ENCODE results near the gene OR1F1. TPM values are rescaled to one million over a fixed set of nuclear protein-coding genes. Genes with fewer than 3 reads are reported as not detected.
"Not testable (repeated sequence)": the region's sequence is repeated elsewhere in the genome, so short reads cannot be mapped to it uniquely, and the experiment has no call there.

Gene OR1F1
- total and polyA plus RNA-seq, 2 experiments from 2014 or later = not detected

- no peaks in the 10 kb centered on the region for H3K9me2 ChIP-seq (ENCODE audit: insufficient read depth)
- no peak overlapping the region for H2AFZ ChIP-seq
- peaks cover 6% of the 10 kb centered on the region for H3F3A ChIP-seq (ENCODE audit: insufficient read depth)
- H3K9ac ChIP-seq = no peak overlapping the region
- H3K27me3 ChIP-seq (replicated peaks; ENCODE audit: insufficient read depth) = peaks cover 13% of the 10 kb centered on the region
- H3K27ac ChIP-seq = no peak overlapping the region
- in situ Hi-C loops (cut with MboI) = no loop called here
- no peak for DNase-seq
- no peak overlapping the region for H3K4me2 ChIP-seq (ENCODE audit: unreplicated experiment)
- 77 to 86% methylated on average over 33 to 37 of the region's 37 CpGs for WGBS, 2 experiments (ENCODE audit: low coverage in 1 of 2, low lambda C conversion rate in 2 of 2, missing lambda C conversion rate in 2 of 2)
- H3K4me3 ChIP-seq = no peak overlapping the region
- TF ChIP-seq EZH2 (IDR thresholded peaks at IDR 0.05; ENCODE audit: insufficient read depth, poor library complexity, severe bottlenecking) = no peak
- TF ChIP-seq EZH2phosphoT487 (IDR thresholded peaks at IDR 0.05; ENCODE audit: insufficient read depth, low read depth) = no peak
- no peaks in the 10 kb centered on the region for H3K9me3 ChIP-seq (ENCODE audit: low read depth)
- H4K20me1 ChIP-seq (ENCODE audit: insufficient read depth) = no peaks in the 10 kb centered on the region
- H3K79me2 ChIP-seq (ENCODE audit: insufficient read depth) = no peaks in the 10 kb centered on the region
- no peaks in the 10 kb centered on the region for H3K36me3 ChIP-seq (ENCODE audit: low read depth)
- H3K4me1 ChIP-seq (ENCODE audit: insufficient read depth) = no peaks in the 10 kb centered on the region
Observed at GRCh38 chr16:3164121-3164991, 23.6 kb upstream of the OR1F1 start.

GRCh38 chr16:3165111-3165822 is 22.7 kb upstream of the OR1F1 start:
- H3K4me3 ChIP-seq = peak overlapping the region; percentile 43; the same call in 1 of the 2 replicates
- no peaks in the 10 kb centered on the region for H3K9me3 ChIP-seq (ENCODE audit: low read depth)
- TF ChIP-seq EZH2phosphoT487 (IDR thresholded peaks at IDR 0.05; ENCODE audit: insufficient read depth, low read depth) = no peak
- no peak for TF ChIP-seq EZH2 (IDR thresholded peaks at IDR 0.05; ENCODE audit: insufficient read depth, poor library complexity, severe bottlenecking)
- DNase-seq = no peak
- H3K27ac ChIP-seq = no peak overlapping the region
- H3K79me2 ChIP-seq (ENCODE audit: insufficient read depth) = no peaks in the 10 kb centered on the region
- no peaks in the 10 kb centered on the region for H3K9me2 ChIP-seq (ENCODE audit: insufficient read depth)
- no peaks in the 10 kb centered on the region for H3K4me1 ChIP-seq (ENCODE audit: insufficient read depth)
- WGBS, 2 experiments (ENCODE audit: low coverage in 1 of 2, low lambda C conversion rate in 2 of 2, missing lambda C conversion rate in 2 of 2) = 68 to 73% methylated on average over 12 of the region's 12 CpGs
- no peaks in the 10 kb centered on the region for H3K36me3 ChIP-seq (ENCODE audit: low read depth)
- H2AFZ ChIP-seq = peak overlapping the region; percentile 90
- H3K9ac ChIP-seq = no peak overlapping the region
- no peaks in the 10 kb centered on the region for H3F3A ChIP-seq (ENCODE audit: insufficient read depth)
- H3K27me3 ChIP-seq (replicated peaks; ENCODE audit: insufficient read depth) = peaks cover 22% of the 10 kb centered on the region
- H3K4me2 ChIP-seq (ENCODE audit: unreplicated experiment) = peak overlapping the region; percentile 76
- no peaks in the 10 kb centered on the region for H4K20me1 ChIP-seq (ENCODE audit: insufficient read depth)
- in situ Hi-C loops (cut with MboI) = no loop called here

DNA sequence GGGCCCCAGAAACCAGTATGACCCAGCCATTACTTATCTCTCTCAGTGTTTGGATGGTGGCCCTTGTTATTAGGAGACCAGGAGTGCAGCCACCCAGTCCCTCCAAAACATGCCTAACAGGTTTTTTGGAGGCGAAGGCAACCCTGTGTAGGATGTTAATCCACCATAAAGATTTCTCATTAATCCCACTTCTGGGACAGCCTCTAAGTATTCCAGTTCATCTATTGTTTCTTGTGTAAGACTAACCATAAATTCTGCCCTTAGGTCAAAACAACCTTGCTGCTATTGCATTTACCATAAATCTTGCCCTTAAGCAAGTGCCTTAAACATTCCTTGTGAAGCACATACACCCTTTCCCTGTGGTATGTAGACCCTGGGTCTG is 21.5 kb upstream of the OR1F1 start:
- H3K9me3 ChIP-seq (ENCODE audit: low read depth) = no peaks in the 10 kb centered on the region
- TF ChIP-seq EZH2phosphoT487 (IDR thresholded peaks at IDR 0.05; ENCODE audit: insufficient read depth, low read depth) = no peak
- TF ChIP-seq EZH2 (IDR thresholded peaks at IDR 0.05; ENCODE audit: insufficient read depth, poor library complexity, severe bottlenecking) = no peak
- H3K4me3 ChIP-seq = no peak overlapping the region
- H3K9ac ChIP-seq = no peak overlapping the region
- H3K27me3 ChIP-seq (replicated peaks; ENCODE audit: insufficient read depth) = peaks cover 34% of the 10 kb centered on the region
- H3F3A ChIP-seq (ENCODE audit: insufficient read depth) = no peaks in the 10 kb centered on the region
- no peak overlapping the region for H2AFZ ChIP-seq
- H3K9me2 ChIP-seq (ENCODE audit: insufficient read depth) = no peaks in the 10 kb centered on the region
- in situ Hi-C loops (cut with MboI) = no loop called here
- H4K20me1 ChIP-seq (ENCODE audit: insufficient read depth) = no peaks in the 10 kb centered on the region
- H3K4me1 ChIP-seq (ENCODE audit: insufficient read depth) = 0 out of 2 replicates have a peak, but pooled peaks cover 4% of the 10 kb centered on the region
- no peaks in the 10 kb centered on the region for H3K36me3 ChIP-seq (ENCODE audit: low read depth)
- DNase-seq = no peak
- H3K4me2 ChIP-seq (ENCODE audit: unreplicated experiment) = no peak overlapping the region
- no peaks in the 10 kb centered on the region for H3K79me2 ChIP-seq (ENCODE audit: insufficient read depth)
- no peak overlapping the region for H3K27ac ChIP-seq
- WGBS, 2 experiments (ENCODE audit: low coverage in 1 of 2, low lambda C conversion rate in 2 of 2, missing lambda C conversion rate in 2 of 2) = 0 to 4% methylated on average over 1 of the region's 1 CpG

- H3K36me3 ChIP-seq (ENCODE audit: low read depth); H4K20me1 ChIP-seq (ENCODE audit: insufficient read depth); H3K9ac ChIP-seq; H3K4me3 ChIP-seq; H3K4me1 ChIP-seq (ENCODE audit: insufficient read depth); H3K27ac ChIP-seq; in situ Hi-C loops (cut with MboI); H3K4me2 ChIP-seq (ENCODE audit: unreplicated experiment); H3F3A ChIP-seq (ENCODE audit: insufficient read depth); H3K9me2 ChIP-seq (ENCODE audit: insufficient read depth); H2AFZ ChIP-seq; DNase-seq; H3K9me3 ChIP-seq (ENCODE audit: low read depth); H3K79me2 ChIP-seq (ENCODE audit: insufficient read depth): not testable (repeated sequence)
- 75 to 78% methylated on average over 7 of the region's 7 CpGs for WGBS, 2 experiments (ENCODE audit: low coverage in 1 of 2, low lambda C conversion rate in 2 of 2, missing lambda C conversion rate in 2 of 2)
- H3K27me3 ChIP-seq (replicated peaks; ENCODE audit: insufficient read depth) = peaks cover 49% of the 10 kb centered on the region
Observed at GRCh38 chr16:3168729-3169128, 19.3 kb upstream of the OR1F1 start.

Measured in GM23248 (cell line).